Heart right ventricle (tissue), 16 donors: ENCODE measurements around the gene PDLIM7. TPM values are rescaled to one million over a fixed set of nuclear protein-coding genes. Genes with fewer than 3 reads are reported as not detected.

Source experiments
- ATAC-seq, 8 donors: fragments of 200-7000 bp; cut with Tn5 transposase; one replicate each; pipeline ENCODE4 v1.9.1; 2020; ENCODE audit warnings: mild to moderate bottlenecking in 8 of 8, moderate library complexity in 8 of 8, moderate number of reproducible peaks in 1 of 8
- DNase-seq, 2 donors: peaks; one replicate each; pipeline ENCODE4 v3.0.0-alpha.2; 2020
- H3K27ac ChIP-seq, 10 donors: fragments of 200-600 bp; sonication (generic) in 2 of 10; one replicate each; pipeline versions ENCODE4 v1.5.0 to v1.8.0; 2020 to 2022; ENCODE audit warnings: mild to moderate bottlenecking in 3 of 10
- H3K27me3 ChIP-seq, 7 donors: fragments of 200-600 bp; one replicate each; pipeline ENCODE4 v1.8.0; 2021 to 2022; ENCODE audit warnings: mild to moderate bottlenecking in 2 of 7
- H3K36me3 ChIP-seq, 9 donors: fragments of 200-600 bp; sonication (generic) in 1 of 9; one replicate each; pipeline versions ENCODE4 v1.5.0 to v1.8.0; 2020 to 2022; ENCODE audit warnings: mild to moderate bottlenecking in 2 of 9
- H3K4me1 ChIP-seq, 9 donors: fragments of 200-600 bp; sonication (generic) in 1 of 9; one replicate each; pipeline versions ENCODE4 v1.5.0 to v1.8.0; 2020 to 2022; ENCODE audit warnings: mild to moderate bottlenecking in 4 of 9
- H3K4me3 ChIP-seq, 10 donors: fragments of 200-600 bp; sonication (generic) in 2 of 10; one replicate each; pipeline versions ENCODE4 v1.5.0 to v1.8.0; 2020 to 2022; ENCODE audit warnings: mild to moderate bottlenecking in 7 of 10, moderate library complexity in 2 of 10
- H3K9me3 ChIP-seq, 11 donors: fragments of 200-600 bp in 10 of 11; sonication (generic) in 2 of 11; one replicate each; pipeline versions ENCODE4 v1.5.0 to v1.8.0; 2013 to 2022; ENCODE audit warnings: mild to moderate bottlenecking in 2 of 11, control low read depth in 1 of 11, moderate library complexity in 1 of 11
- CTCF ChIP-seq, 9 donors: fragments of 200-600 bp; sonication (generic) in 2 of 9; IDR thresholded peaks; one replicate each; pipeline versions ENCODE4 v1.5.0 to v1.8.0; 2021 to 2022; ENCODE audit warnings: antibody characterized with exemption in 9 of 9, mild to moderate bottlenecking in 5 of 9, moderate library complexity in 1 of 9
- WGBS, 2 donors: extraction: QIAGEN DNeasy Blood & Tissue Kit; methylation state at CpG; one replicate each; pipeline ENCODE4 v1.1.7; 2013; ENCODE audit warnings: inconsistent platforms in 1 of 2; 5-methylcytosine and 5-hydroxymethylcytosine counted together
- intact Hi-C, 10 donors: fragments of 100-400 bp; cut with DNase I; formaldehyde crosslinking; loops; one replicate each; pipeline versions ENCODE4 v1.11.1 to v1.14.2; 2022
- polyA plus RNA-seq, 2 donors: library from polyadenylated mRNA; stranded (reverse); fragments of 200-250 nt; gene quantifications; one replicate each; pipeline ENCODE4 v1.2.3, GENCODE V29; 2013
- total RNA-seq, 10 donors: library from RNA; stranded (reverse); fragmentation: NEBNext Ultra II Directional in 3 of 10; extraction: Animal tissue kit (Norgen Biotek cat#: 25700) in 3 of 10; gene quantifications; one replicate each; pipeline versions ENCODE4 v1.2.1 to v1.2.4, GENCODE V29; 2021 to 2023
- donor health status: Arrhythmogenic right ventricular cardiomyopathy.
- donor health status: ischemic (EF 13 %, LVEDD 7.1; RV severe dilation, severe dysfunction).
- donor health status: healthy with polysubstance abuse.
- donor health status: DM: no; HTN: yes; CAD: no.
- donor health status: DM: no; HTN: no; CAD: no.
- donor health status: ischemic (EF 25% LVEDD 6.9; RV normal size, moderate dysfunction).
- donor health status: ischemic (EF 25% LVEDD 5.7; RV mildly dilated, moderate dysfunction).
- donor health status: healthy.
- donor health status: DM: yes; HTN: yes; CAD: no.
- donor health status: Ischemic cardiomyopathy.
- donor health status: ischemic (EF 35%, LVEDD 5.7; RV mildly dilated, moderate dysfunction).
- donor health status: nonischemic (EF 11% LVEDD 7.7; RV severe dilation, severe dysfunction).
- donor health status: DM: yes; HTN: yes; CAD: no.
- donor health status: PGD.
- donor health status: ischemic (EF 29% LVEDD 5.4; RV normal size, mild dysfunction).
- donor health status: nonischemic (EF 23%, LVEDD 6.1; RV moderate dilation, normal function).

Gene PDLIM7
- total and polyA plus RNA-seq, 12 donors: 32.5 to 131 (median 58.1) TPM

DNA sequence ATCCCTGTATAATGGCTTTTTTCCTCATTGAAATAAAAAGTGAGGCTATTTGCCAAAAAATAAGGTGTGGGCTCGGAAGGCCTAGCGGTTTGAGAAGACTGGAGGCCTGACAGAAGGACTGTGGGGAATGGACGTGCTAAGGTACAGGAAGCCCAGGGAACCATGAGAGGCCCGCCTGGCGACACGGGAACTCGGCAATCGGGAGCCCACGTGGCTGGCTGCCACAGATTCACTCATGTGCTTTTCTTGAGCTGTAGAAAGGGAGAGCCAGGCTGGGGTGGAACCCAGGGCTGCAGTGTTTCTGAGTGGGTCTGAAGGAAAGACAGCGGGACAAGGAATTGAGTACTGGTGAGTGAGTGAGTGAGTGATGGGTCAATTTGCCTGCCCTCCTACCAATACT is 31.2 kb upstream of the PDLIM7 start:
- H3K4me3 ChIP-seq: no peak overlapping the region
- H3K36me3 ChIP-seq: peaks cover 0 to 100% (median 66%) of the 10 kb centered on the region in 9 donors
- no peaks in the 10 kb centered on the region for H3K27me3 ChIP-seq
- DNase-seq (no peak), ATAC-seq (no peak)
- H3K4me1 ChIP-seq: peaks cover 0 to 19% (median 5%) of the 10 kb centered on the region in 9 donors
- no peak overlapping the region for H3K27ac ChIP-seq
- intact Hi-C loops: loop anchor here in 1 of 10 donors (10.0 kb wide), 1 partner anchor 66 kb away; the partner anchor contains the start of gene TMED9
- TF ChIP-seq CTCF (IDR thresholded peaks at IDR 0.05): no peak
- WGBS, 2 donors: 85 to 89% methylated on average over 10 of the region's 10 CpGs
- H3K9me3 ChIP-seq: no peaks in the 10 kb centered on the region

DNA sequence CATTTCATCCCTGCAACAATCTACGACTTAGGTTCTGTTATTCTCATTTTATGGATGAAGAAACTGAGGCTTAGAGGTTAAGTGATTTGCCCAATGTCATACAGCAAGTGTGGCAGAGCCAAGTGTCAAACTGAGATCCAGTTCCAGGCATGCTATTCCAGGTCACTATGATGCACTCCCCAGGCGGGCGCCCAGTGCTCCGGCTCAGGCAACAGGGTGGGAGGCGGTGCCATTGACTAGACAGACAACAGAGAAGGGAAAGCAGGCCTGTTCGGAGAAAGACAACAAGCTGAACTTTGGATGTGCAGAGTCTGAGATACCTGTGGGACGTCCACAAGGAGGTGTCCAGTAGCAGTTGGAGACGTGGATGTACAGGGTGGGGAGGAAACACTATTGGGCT is 30.2 kb upstream of the PDLIM7 start:
- no peak for ATAC-seq
- peaks cover 0 to 100% (median 63%) of the 10 kb centered on the region in 9 donors for H3K36me3 ChIP-seq
- intact Hi-C loops: loop anchor here in 1 of 10 donors (10.0 kb wide), 1 partner anchor 67 kb away; the partner anchor contains the start of gene TMED9

DNA sequence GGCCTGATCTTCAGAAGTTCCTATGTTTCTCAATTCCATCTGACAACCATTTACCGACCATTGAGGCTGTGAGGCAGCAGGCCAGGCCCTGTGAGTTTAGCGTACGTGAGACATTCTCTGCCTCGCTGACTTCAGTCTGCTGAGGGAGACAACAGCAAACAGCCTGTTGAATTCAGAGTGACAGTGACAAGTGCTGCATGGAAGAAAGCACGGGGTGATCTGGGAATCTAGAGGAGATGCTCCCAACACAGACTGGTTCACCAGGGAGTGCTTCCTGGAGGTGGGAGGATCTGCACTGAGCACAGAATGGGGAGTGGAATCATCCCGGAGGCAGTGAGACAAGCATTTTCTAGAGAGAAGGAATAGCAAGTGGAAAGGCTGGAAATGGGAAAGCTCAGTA is 29.4 kb upstream of the PDLIM7 start:
- Histone ChIP-seq H3K4me3 (no peak overlapping the region), H3K36me3 (peaks cover 0 to 100% (median 57%) of the 10 kb centered on the region in 9 donors), H3K27ac (no peak overlapping the region), H3K4me1 (peaks cover 0 to 19% (median 5%) of the 10 kb centered on the region in 9 donors), H3K27me3 (no peaks in the 10 kb centered on the region), H3K9me3 (no peaks in the 10 kb centered on the region)
- DNase-seq (no peak), ATAC-seq (no peak)
- no peak for TF ChIP-seq CTCF (IDR thresholded peaks at IDR 0.05)
- 89 to 94% methylated on average over 6 of the region's 6 CpGs for WGBS, 2 donors
- intact Hi-C loops: loop anchor here in 1 of 10 donors (10.0 kb wide), 1 partner anchor 68 kb away; the partner anchor contains the start of gene TMED9

More for the DNA sequence above, 30.2 kb upstream of the PDLIM7 start:
- Histone ChIP-seq H3K27ac (no peak overlapping the region), H3K4me1 (peaks cover 0 to 19% (median 5%) of the 10 kb centered on the region in 9 donors), H3K9me3 (no peaks in the 10 kb centered on the region), H3K27me3 (no peaks in the 10 kb centered on the region), H3K4me3 (no peak overlapping the region)
- no peak for TF ChIP-seq CTCF (IDR thresholded peaks at IDR 0.05)
- 95 to 97% methylated on average over 8 of the region's 8 CpGs for WGBS, 2 donors
- DNase-seq: no peak

DNA sequence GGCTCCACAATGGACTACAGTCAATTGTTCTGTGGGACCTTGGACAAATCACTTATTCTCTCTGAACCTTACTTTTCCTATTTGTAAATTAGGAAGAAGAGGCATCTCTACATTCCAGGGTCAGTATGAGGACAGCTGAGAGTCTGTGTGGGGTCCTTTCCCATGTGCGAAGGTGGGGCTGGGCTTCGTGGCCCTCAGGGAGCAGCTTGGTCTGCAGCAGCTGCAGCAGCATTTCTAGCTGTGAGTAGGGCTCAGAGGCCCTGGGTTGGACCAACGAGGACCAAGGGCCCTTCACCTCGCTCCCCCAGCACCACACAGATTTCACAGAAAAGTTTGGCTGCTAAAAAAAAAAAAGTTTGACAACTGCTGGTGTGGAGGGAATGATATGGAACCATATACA is 28.8 kb upstream of the PDLIM7 start:
- intact Hi-C loops: loop anchor here in 1 of 10 donors (10.0 kb wide), 1 partner anchor 69 kb away; the partner anchor contains the start of gene TMED9
- TF ChIP-seq CTCF (IDR thresholded peaks at IDR 0.05): no peak
- 89 to 92% methylated on average over 4 of the region's 4 CpGs for WGBS, 2 donors
- ATAC-seq: no peak
- Histone ChIP-seq H3K4me1 (peaks cover 0 to 19% (median 5%) of the 10 kb centered on the region in 9 donors), H3K4me3 (no peak overlapping the region), H3K9me3 (no peaks in the 10 kb centered on the region), H3K27ac (no peak overlapping the region), H3K27me3 (no peaks in the 10 kb centered on the region), H3K36me3 (peaks cover 0 to 100% (median 56%) of the 10 kb centered on the region in 9 donors)
- no peak for DNase-seq
